K562 (cell line): ENCODE data around the gene STAM2. TPM values are rescaled to one million over a fixed set of nuclear protein-coding genes. Genes with fewer than 3 reads are reported as not detected.

ENCODE experiments used
- CBFA2T3 ChIP-seq: fragments of 450-650 bp; IDR thresholded peaks from 2 replicates; pipeline ENCODE4 v1.6.1; 2017
- CTBP1 ChIP-seq: fragments of 450-650 bp; IDR thresholded peaks from 2 replicates; pipeline ENCODE4 v1.6.1; 2016; ENCODE audit warnings: borderline replicate concordance
- DMBX1 ChIP-seq: fragments of 250-450 bp; sonication (Bioruptor Pico); IDR thresholded peaks from 2 replicates; pipeline ENCODE4 v1.8.0; 2022; ENCODE audit warnings: inconsistent platforms, mild to moderate bottlenecking, moderate library complexity, borderline replicate concordance
- EZH2 ChIP-seq: IDR thresholded peaks from 2 replicates; pipeline ENCODE4 v1.6.1; 2012; ENCODE audit warnings: low read depth, mild to moderate bottlenecking, inconsistent platforms, low read length, borderline replicate concordance
- FOXJ2 ChIP-seq: fragments of 200-800 bp; sonication (Bioruptor generic); IDR thresholded peaks from 2 replicates; pipeline ENCODE4 v1.6.1; 2016; ENCODE audit warnings: missing genetic modification characterization, missing compliant biosample characterization
- IFI16 ChIP-seq: fragments of 250-450 bp; sonication (Bioruptor Pico); IDR thresholded peaks from 2 replicates; pipeline ENCODE4 v2.1.2; 2022; ENCODE audit warnings: mild to moderate bottlenecking, inconsistent platforms
- JUN ChIP-seq, 2 experiments: sonication (generic) in 1 of 2; formaldehyde crosslinking in 1 of 2; IDR thresholded peaks; 2 replicates each; pipeline versions ENCODE4 v1.6.1 to v1.8.0; 2012 to 2022; ENCODE audit warnings: borderline replicate concordance in 2 of 2, mild to moderate bottlenecking in 2 of 2, improper control_type of control experiment in 1 of 2, low read depth in 1 of 2, low read length in 1 of 2, missing genetic modification reagents in 1 of 2
- NCOA6 ChIP-seq: fragments of 450-650 bp; IDR thresholded peaks from 2 replicates; pipeline ENCODE4 v1.6.1; 2017; ENCODE audit warnings: mild to moderate bottlenecking
- NFIC ChIP-seq: fragments of 450-650 bp; IDR thresholded peaks from 2 replicates; pipeline ENCODE4 v1.6.1; 2017; ENCODE audit warnings: mild to moderate bottlenecking, inconsistent platforms
- RB1 ChIP-seq: fragments of 450-650 bp; IDR thresholded peaks from 2 replicates; pipeline ENCODE4 v1.6.1; 2017; ENCODE audit warnings: low read depth, mild to moderate bottlenecking
- RBM34 ChIP-seq: fragments of 200-400 bp; formaldehyde crosslinking; IDR thresholded peaks from 2 replicates; pipeline ENCODE4 v1.6.1; 2018; ENCODE audit warnings: low read length, borderline replicate concordance; ENCODE audit not compliant: insufficient read depth
- SMARCE1 ChIP-seq: fragments of 450-650 bp; IDR thresholded peaks from 2 replicates; pipeline ENCODE4 v1.7.1; 2016; ENCODE audit warnings: mild to moderate bottlenecking
- SRF ChIP-seq, 2 experiments: fragments of 250-450, 450-650 bp in 1 of 2; sonication (Bioruptor Pico) in 1 of 2; sonication (generic) in 1 of 2; formaldehyde crosslinking; IDR thresholded peaks; 2 replicates each; pipeline versions ENCODE4 v1.5.0 to v1.5.1; 2020 to 2022; ENCODE audit warnings: mild to moderate bottlenecking in 1 of 2, missing genetic modification reagents in 1 of 2
- TEAD4 ChIP-seq, 2 experiments: sonication (generic) in 1 of 2; formaldehyde crosslinking in 1 of 2; IDR thresholded peaks; 2 replicates each; pipeline versions ENCODE4 v1.6.1 to v1.8.0; 2012 to 2022; ENCODE audit warnings: borderline replicate concordance in 1 of 2, inconsistent platforms in 1 of 2, low read length in 1 of 2, mild to moderate bottlenecking in 1 of 2, missing genetic modification reagents in 1 of 2
- YY1 ChIP-seq, 3 experiments: IDR thresholded peaks; 2 replicates each; pipeline ENCODE4 v1.6.1; 2011; ENCODE audit warnings: low read length in 2 of 3, mild to moderate bottlenecking in 2 of 3, moderate library complexity in 2 of 3, borderline replicate concordance in 1 of 3, control low read depth in 1 of 3, low read depth in 1 of 3; ENCODE audit not compliant: insufficient read depth in 3 of 3, insufficient replicate concordance in 2 of 3, control insufficient read depth in 1 of 3, insufficient read length in 1 of 3; ENCODE audit errors: extremely low read depth in 1 of 3
- ZBED1 ChIP-seq: IDR thresholded peaks from 2 replicates; pipeline ENCODE4 v1.6.1; 2014
- ZBTB7A ChIP-seq: IDR thresholded peaks from 2 replicates; pipeline ENCODE4 v1.6.1; 2011; ENCODE audit warnings: low read depth, mild to moderate bottlenecking, low read length, moderate library complexity, borderline replicate concordance; ENCODE audit not compliant: control insufficient read depth
- ZNF263 ChIP-seq: sonication (generic); formaldehyde crosslinking; IDR thresholded peaks from 2 replicates; pipeline ENCODE4 v1.8.0; 2022; ENCODE audit warnings: mild to moderate bottlenecking, missing genetic modification reagents, borderline replicate concordance
- ZNF282 ChIP-seq: sonication (generic); formaldehyde crosslinking; IDR thresholded peaks from 2 replicates; pipeline ENCODE4 v1.8.1; 2023; ENCODE audit warnings: missing genetic modification reagents
- polyA plus RNA-seq, 8 experiments: library from polyadenylated mRNA; depleted of rRNA in 4 of 8; stranded (reverse) in 5 of 8; unstranded in 3 of 8; fragments of >200 nt; fragmentation: Nextera tagmentation in 2 of 8; fragmentation: Illumina TruSeq in 1 of 8; extraction: Ambion mirVana in 2 of 8; extraction: Trizol in 1 of 8; gene quantifications; 2 replicates each; pipeline versions ENCODE4 v1.2.1 to v1.2.3, GENCODE V29; 2011 to 2014; ENCODE audit warnings: inconsistent platforms in 1 of 8, missing spikeins in 1 of 8
- total RNA-seq, 7 experiments: library from RNA; depleted of rRNA in 6 of 7; stranded (reverse); fragments of >200 nt in 6 of 7; fragmentation: Illumina TruSeq in 2 of 7; extraction: Trizol in 2 of 7; gene quantifications; 2 replicates each; pipeline versions ENCODE4 v1.2.1 to v1.2.3, GENCODE V29; 2011 to 2021; ENCODE audit warnings: low replicate concordance in 1 of 7
- TF ChIP-seq, protein P1 (sequence below): sonication (generic); formaldehyde crosslinking; IDR thresholded peaks from 2 replicates; pipeline ENCODE4 v1.8.0; 2022; ENCODE audit warnings: mild to moderate bottlenecking, missing genetic modification reagents
- TF ChIP-seq, protein P2 (sequence below): IDR thresholded peaks from 2 replicates; pipeline ENCODE4 v1.6.1; 2012; ENCODE audit warnings: low read depth, low read length, improper control_type of control experiment, borderline replicate concordance

The STAM2 gene
- total and polyA plus RNA-seq, 9 of the 15 experiments (the other 6 are each of a cell fraction or from before 2014, with no cell fraction given), result 4.5 to 13.9 (median 8.7) TPM

DNA sequence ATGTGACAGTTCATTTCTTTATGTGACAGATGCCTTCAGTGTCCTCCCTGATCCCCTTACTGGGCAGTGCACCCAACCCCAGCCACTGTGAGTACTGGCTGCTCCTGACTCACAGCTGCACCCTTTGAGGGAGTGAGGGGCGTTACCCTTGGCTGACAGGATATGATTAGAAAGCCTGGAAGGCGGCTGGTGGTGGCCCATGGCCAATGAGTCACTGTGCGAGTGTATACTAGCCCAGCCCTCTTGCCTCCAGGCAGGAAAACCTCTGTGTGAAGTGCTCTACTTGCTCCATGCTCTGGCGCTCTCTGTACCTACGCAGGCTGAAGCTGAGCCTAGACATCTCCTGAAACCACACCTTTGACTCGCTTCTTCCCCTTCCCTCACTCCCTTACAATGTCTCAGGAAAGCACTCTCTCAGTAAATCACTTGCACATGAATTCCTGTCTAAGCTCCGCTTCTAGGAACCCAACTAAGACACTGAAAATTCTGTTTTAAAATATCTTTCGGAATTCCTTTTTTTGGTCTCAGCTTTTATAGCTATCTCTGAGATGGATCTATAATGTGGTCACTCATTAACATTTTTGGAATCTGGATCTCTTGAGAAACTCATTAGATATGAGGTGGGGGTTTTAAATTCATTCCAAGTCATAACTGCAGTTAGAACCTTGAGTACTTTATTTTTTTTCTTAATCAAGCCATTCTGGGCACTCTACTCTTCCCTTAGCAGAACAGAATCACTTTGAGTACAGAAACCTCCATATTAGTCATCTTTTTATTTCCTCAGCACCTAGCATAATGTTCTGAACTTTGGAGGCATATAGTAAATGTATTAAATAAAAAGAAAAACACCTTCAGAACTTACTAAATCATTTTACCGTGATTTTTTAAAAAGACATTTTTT is 25.3 kb upstream of the STAM2 start (continued):
- no peak for TF ChIP-seq ZNF263 (CRISPR knock-in tag)
- TF ChIP-seq NCOA6, result 0 out of 2 replicates have a peak, but pooled peaks have one; percentile 18
- TF ChIP-seq SRF (CRISPR knock-in tag; IDR thresholded peaks at IDR 0.05), result 0 out of 4 replicates have a peak, but pooled peaks of 1 of the 2 experiments have one; percentile 22
- peak in 1 of 3 experiments; percentile 28 for TF ChIP-seq YY1 (IDR thresholded peaks at IDR 0.05; ENCODE audit: borderline replicate concordance in 1 of 3, control insufficient read depth in 1 of 3, extremely low read depth in 1 of 3, insufficient read depth in 3 of 3, insufficient read length in 1 of 3, insufficient replicate concordance in 2 of 3, low read depth in 1 of 3, low read length in 2 of 3)
- TF ChIP-seq ZNF282 (CRISPR knock-in tag), result no peak
- TF ChIP-seq ZBTB7A, result peak; percentile 54; the same call in 1 of the 2 replicates
- no peak for TF ChIP-seq IFI16
- TF ChIP-seq, protein P1, sequence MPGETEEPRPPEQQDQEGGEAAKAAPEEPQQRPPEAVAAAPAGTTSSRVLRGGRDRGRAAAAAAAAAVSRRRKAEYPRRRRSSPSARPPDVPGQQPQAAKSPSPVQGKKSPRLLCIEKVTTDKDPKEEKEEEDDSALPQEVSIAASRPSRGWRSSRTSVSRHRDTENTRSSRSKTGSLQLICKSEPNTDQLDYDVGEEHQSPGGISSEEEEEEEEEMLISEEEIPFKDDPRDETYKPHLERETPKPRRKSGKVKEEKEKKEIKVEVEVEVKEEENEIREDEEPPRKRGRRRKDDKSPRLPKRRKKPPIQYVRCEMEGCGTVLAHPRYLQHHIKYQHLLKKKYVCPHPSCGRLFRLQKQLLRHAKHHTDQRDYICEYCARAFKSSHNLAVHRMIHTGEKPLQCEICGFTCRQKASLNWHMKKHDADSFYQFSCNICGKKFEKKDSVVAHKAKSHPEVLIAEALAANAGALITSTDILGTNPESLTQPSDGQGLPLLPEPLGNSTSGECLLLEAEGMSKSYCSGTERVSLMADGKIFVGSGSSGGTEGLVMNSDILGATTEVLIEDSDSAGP, result no peak
- 0 out of 2 replicates have a peak, but pooled peaks have one; percentile 13 for TF ChIP-seq CTBP1
- peak; percentile 54; the same call in 1 of the 2 replicates for TF ChIP-seq TEAD4 (IDR thresholded peaks at IDR 0.05; ENCODE audit: low read length)
- no peak for TF ChIP-seq TEAD4 (CRISPR knock-in tag; IDR thresholded peaks at IDR 0.05; ENCODE audit: borderline replicate concordance)
- TF ChIP-seq EZH2, result no peak
- 0 out of 2 replicates have a peak, but pooled peaks have one; percentile 28 for TF ChIP-seq DMBX1 (CRISPR knock-in tag)
- TF ChIP-seq, protein P2, sequence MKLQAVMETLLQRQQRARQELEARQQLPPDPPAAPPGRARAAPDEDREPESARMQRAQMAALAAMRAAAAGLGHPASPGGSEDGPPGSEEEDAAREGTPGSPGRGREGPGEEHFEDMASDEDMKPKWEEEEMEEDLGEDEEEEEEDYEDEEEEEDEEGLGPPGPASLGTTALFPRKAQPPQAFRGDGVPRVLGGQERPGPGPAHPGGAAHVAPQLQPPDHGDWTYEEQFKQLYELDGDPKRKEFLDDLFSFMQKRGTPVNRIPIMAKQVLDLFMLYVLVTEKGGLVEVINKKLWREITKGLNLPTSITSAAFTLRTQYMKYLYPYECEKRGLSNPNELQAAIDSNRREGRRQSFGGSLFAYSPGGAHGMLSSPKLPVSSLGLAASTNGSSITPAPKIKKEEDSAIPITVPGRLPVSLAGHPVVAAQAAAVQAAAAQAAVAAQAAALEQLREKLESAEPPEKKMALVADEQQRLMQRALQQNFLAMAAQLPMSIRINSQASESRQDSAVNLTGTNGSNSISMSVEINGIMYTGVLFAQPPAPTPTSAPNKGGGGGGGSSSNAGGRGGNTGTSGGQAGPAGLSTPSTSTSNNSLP, result 0 out of 2 replicates have a peak, but pooled peaks have one; percentile 24
- peak; percentile 78; the same call in 1 of the 2 replicates for TF ChIP-seq JUN (IDR thresholded peaks at IDR 0.05; ENCODE audit: borderline replicate concordance, low read depth, low read length)
- TF ChIP-seq JUN (CRISPR knock-in tag; IDR thresholded peaks at IDR 0.05; ENCODE audit: borderline replicate concordance), result no peak
- TF ChIP-seq FOXJ2 (tag), result no peak
- TF ChIP-seq RB1, result no peak
- peak; percentile 75 for TF ChIP-seq NFIC
- TF ChIP-seq CBFA2T3, result peak; percentile 75
- no peak for TF ChIP-seq RBM34
- TF ChIP-seq ZBED1, result no peak
- peak; percentile 78; the same call in 1 of the 2 replicates for TF ChIP-seq SMARCE1
